NCI-H2196 (cell line): Measurements from ENCODE around the gene INTU.
"Not testable (repeated sequence)": the region's sequence is repeated elsewhere in the genome, so short reads cannot be mapped to it uniquely, and the experiment has no call there.

Experiments used
- DNase-seq: peaks from one replicate; lab custom pipeline; 2025; ENCODE audit not compliant: unreplicated experiment; lab: John Stamatoyannopoulos, UW

Gene INTU

DNA sequence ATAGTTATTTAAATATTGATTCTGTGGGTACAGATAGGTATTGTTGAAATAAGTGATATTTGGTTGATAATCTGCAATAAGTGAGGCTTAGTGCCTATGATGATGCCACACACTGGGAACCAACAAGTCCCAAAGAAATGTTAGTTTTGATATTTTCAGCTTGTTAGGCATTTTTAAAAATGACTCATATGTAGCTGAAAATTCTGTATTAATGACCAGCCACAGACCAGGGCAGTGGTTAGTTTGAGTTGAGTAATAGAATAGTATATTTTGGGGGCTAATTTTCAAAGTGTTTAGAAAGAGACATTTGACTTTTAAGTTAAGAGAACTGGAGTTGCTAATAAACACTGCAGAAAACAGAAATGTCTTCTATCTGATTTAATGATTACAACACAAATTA is 9.4 kb downstream of the INTU start:
- no peak for DNase-seq

DNA sequence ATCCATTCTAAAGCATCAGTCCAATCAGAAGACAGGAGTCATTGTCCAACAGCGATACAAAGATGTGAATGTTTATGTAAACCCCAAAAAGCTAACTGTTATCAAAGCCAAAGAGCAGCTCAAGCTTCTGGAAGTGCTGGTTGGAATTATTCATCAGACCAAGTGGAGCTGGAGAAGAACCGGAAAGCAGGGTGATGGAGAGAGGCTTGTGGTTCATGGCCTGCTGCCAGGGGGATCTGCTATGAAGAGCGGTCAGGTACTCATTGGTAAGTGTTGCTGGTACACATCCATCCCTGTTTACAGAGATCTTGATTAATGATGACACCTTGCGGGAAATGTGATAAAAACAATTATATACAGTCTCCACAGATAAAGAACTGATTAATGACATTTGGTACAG is 11.0 kb downstream of the INTU start:
- DNase-seq: no peak

DNA sequence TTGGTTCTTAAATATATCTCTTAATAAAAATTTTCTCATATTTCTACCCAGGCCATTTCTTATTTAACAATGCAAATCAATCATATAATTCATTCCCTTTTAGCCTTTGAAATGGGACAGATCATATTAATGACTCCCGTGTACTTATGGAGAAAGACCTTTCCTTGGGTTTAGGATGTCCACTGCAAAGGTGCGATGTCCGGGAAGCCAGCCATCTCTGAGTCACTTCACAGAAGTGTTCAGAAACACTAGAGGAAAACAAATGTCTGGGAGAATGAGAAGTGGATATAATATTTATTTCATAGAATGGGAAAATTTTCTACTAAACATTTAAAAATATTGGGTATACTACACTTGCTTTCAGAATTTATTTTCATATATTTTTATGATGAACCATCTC is 15.3 kb downstream of the INTU start:
- no peak for DNase-seq

DNA sequence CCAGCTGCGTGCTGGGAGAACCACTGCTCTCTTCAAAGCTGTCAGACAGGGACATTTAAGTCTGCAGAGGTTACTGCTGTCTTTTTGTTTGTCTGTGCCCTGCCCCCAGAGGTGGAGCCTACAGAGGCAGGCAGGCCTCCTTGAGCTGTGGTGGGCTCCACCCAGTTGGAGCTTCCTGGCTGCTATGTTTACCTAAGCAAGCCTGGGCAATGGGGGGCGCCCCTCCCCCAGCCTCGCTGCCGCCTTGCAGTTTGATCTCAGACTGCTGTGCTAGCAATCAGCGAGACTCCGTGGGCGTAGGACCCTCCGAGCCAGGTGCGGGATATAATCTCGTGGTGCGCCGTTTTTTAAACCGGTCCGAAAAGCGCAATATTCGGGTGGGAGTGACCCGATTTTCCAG is 22.8 kb downstream of the INTU start:
- not testable (repeated sequence) for DNase-seq

DNA sequence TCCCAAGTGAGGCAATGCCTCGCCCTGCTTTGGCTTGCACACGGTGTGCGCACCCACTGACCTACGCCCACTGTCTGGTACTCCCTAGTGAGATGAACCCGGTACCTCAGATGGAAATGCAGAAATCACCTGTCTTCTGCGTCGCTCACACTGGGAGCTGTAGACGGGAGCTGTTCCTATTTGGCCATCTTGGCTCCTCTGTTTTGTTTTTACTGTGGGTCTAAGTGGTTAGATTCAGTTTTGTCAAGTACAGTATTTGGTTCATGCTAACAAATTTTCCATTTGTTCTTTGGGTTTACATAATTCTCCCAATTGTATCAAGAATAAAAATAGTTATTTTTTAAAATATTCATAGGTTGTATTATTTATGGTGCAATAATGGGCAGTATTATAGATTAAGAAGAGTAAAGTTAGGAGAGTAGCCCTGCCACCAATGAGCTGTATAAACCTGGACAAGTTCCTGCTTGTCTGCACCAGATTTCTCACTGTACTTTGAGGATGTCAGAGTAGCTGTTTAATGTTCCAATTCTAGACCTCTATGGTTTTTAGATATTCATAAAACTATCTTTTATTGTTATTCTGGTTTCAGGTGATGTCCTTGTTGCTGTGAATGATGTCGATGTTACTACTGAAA is 23.4 kb downstream of the INTU start:
- DNase-seq: no peak

DNA sequence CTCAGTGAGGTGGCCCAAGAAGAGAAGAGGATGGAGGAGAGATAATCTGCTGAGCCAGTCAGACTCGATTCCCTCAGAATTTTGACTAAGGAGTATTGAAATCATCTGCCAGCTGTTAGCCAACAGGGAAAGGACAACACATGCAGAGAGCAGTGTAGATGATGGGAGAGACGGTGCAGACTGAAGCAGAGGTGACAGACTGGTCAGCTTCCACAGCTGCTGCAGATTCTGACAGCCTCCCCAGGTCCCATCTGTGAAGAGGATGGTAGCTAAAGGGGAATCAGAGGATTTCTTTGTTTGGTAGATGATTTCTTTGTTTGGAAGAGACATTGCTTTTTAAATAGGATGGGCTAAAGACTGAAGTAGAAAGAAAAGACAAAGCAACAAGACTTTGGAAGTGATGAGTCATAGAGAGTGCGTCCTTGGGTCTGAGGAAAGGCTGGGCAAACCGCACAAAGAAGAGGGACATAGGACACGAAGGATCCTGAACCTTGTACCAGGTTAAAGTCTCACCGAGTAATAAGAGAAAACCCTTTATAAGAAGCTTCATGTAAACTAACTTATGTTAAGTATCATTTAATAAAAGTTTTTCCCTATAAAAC is 27.6 kb downstream of the INTU start:
- no peak for DNase-seq

DNA sequence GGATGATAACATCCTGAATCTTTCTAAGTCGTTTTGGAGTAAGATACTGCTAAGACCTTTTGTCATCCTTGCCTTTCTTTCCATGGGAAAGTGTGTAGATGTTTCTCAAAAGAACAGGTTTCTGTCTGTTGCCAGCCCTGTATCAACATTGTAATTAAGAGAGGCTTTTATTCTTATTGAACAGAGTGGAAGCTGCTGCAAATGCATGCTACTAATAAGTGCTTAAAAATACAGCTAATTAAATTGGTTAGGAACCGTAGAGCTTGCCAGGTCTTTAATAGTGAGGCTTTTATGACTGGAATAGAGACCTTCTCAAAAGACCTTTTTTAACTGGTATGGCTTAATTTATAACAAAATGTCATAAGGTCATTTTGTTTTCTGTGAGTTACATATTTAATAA is 34.4 kb downstream of the INTU start:
- DNase-seq: no peak

DNA sequence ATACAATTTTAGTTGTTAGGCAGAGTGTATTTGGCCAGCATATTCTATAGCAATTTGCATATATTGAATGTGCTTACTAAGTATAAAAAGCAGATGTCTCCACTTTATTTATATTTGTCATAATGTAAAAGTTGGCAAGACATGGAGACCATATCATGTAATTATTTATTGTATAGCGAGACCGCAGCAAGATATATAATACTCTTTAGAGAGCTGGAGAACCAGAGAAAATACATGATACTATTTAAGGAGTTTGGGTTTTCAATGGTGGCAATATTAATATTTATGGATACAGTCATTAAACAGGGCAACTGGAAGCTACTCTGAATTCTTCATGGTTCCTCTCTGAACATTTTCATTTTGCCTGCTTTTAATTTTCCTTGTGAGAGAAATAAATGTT is 35.0 kb downstream of the INTU start:
- DNase-seq: no peak

DNA sequence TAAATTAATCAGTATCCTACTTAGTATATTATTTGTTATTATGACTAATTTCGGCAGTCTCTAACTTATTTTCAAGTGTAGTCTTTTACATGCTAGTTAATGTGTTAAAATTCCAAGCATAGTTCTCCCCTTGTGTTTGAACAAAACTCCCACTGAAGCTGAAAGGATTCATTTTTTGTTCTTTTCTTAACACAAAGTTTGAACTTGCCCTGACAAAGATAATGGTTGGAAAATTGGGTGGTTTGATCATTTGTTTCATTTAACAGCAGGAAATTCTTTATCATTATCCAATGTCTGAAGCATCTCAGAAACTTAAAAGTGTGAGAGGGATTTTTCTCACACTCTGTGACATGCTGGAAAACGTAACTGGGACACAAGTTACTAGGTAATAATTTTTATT is 36.0 kb downstream of the INTU start:
- no peak for DNase-seq

DNA sequence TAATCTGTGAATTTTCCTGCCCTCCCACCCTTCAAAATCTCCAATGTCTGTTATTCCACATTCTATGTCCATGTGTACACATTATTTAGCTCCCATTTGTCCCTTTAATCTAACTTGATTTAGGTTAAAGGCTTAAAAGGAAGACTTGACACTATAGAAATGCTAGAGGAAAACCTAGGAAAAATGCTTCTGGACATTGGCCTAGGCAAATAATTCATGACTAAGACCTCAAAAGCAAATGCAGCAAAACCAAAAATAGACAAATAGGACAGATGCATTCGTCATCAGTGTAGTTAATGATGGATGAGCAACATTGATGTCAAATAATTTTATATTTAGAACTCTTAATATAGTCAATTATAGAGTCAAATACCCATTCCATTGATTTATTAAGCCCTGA is 36.9 kb downstream of the INTU start:
- no peak for DNase-seq

DNA sequence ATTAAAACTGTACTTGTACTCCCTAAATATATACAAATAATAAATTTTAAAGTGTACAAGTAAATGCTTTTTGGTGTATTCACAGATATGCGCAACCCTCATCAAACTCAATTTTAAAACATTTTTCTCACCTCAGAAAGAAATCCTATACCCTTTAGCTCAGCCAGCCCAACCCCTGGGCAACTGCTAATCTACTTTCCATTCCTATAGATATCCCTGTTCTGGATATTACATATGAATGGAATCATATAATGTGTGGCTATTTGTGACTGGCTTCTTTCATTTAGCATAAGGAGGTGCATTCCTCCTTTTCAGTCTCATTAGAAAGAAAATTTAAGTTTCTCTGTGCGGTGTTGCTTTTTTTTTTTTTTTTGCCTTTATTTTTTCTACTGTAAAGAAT is 39.4 kb downstream of the INTU start:
- DNase-seq: no peak

DNA sequence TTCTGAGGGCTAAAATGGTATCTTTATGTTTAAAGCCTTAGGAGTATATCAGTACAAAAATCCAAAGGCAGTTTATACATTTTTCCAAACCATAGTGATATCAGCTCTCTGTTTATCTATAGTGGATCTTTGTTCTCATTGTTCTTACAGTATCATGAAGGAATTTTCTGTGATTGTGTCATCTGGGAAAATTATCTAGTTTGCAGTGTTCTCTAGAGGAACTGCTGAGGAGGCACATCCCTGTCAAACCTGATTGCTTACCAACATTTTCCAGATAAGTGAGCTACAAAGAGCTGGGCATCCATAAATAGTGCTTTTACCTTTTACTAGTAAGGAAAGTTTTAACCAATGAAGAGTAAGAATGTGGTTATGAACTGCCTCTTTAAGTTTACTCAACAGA is 52.5 kb downstream of the INTU start:
- no peak for DNase-seq

DNA sequence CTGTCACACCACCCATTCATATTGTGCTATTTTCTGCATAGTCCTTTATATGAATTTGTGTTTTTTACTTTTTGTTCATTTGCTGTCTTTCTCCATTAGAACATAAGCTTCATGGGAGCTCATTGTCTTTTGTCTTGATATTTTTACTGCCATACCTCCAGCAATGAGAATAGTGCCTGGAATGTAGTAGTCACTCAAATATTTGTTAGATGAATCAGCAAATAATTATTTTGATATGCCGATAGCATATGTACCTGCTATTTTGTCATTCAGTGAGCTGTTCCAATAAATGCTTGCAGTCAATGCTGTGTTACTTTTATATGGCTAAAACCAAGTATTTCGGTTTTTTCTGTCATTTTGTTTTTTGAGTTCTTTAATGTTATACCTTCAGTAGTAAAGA is 53.9 kb downstream of the INTU start:
- no peak for DNase-seq

DNA sequence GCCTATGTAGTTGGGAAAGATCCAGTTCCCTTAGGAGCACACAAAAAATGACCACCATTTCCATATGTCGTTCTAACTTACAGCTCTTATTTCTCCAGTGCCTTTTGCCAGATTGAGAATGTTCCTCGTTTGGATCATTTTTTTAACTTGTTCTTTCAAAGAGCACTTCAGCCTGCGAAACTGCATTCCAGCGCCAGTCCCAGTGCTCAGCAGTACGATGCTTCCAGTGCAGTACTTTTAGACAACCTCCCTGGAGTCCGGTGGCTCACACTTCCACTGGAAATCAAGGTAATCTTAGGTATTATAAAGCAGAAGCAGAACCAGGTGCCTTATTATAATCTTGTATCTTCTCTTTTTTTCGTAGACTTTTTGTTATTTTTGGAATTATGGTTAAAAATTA is 54.8 kb downstream of the INTU start:
- DNase-seq: no peak

DNA sequence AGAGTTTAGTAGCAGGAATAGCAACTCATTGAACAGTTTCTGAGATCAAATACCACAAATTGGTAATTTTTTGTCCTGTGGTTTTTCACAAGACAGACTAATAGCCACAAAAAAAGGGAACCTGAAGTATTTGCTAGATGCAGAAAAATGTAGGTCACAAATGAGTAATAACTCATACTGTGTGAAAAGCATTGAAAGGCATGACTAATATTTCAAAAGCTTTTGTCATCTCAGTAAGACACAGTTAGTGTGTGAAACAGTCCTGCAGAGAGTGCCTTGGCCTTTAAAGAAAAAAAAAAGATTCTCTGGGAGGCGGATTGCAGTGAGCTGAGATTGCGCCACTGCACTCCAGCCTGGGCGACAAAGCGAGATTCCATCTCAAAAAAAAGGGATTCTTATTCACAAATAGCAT is 66.0 kb downstream of the INTU start:
- DNase-seq: no peak

DNA sequence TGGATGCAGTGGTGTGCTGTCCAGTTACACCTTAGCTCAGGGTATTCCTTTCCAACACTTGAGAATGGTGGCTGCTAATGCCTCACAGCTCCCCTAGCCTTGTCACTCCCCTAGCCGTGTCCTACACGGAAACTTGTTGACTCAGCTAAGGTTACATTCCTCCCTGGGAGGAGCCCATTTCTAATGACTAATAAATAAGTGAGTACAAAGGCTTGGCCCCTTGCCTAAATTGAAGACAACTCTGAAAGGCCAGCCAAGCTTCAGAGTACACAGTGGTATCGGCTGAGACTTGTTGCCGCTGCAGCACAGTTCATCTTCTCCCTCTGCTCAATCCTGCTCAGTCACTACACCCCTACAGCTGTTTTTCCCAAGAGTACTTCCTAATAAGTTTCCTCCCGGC is 76.2 kb downstream of the INTU start:
- DNase-seq: peak; percentile 73

DNA sequence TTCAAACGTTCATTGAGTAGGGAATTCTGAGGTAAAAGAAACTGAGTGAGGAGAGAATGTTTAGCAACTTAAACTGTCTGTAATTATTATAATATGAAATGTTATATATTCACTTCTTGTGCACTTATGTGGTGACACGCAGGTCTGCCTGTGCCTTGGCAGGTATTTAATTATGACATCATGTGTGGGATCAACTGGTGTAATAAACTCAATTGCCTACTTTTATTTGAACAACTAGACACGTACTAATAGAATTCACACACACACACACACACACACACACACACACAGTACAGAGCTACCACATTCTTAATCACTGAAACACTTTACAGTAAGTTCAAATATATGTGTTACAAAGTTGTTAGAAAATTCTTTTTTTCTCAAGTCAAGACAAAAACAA is 76.7 kb downstream of the INTU start:
- DNase-seq: peak; percentile 1

DNA sequence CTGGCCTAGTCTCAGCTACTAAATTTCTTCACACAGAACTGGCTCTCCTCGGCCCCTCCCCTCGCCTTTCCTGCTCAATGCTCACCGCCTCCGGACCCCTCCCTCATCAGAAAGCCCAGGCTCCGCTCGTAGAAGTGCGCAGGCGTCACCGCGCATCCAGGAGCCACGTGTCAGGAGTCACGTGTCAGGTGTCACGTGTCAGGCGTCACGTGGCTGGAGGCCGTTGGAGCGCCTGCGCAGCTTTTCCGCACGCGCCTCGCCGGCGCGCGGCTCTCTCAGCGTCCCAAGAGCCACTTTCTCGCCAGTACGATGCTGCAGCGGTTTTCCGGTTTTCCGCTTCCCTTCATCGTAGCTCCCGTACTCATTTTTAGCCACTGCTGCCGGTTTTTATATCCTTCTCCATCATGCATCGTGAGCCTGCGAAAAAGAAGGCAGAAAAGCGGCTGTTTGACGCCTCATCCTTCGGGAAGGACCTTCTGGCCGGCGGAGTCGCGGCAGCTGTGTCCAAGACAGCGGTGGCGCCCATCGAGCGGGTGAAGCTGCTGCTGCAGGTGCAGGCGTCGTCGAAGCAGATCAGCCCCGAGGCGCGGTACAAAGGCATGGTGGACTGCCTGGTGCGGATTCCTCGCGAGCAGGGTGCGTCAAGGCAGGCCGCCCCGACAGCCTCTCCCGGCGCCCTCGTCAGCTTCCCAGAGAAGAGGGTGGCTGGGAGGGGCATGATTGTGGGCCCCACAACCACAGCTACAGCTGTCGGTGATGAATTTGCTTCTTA is 97.6 kb downstream of the INTU start, which contains the start of gene SLC25A31:
Gene SLC25A31 (plus strand): TSS at position 259 of the 772 bp plus-strand sequence. CDS start 146 bp downstream, at position 405.
- no peak for DNase-seq

DNA sequence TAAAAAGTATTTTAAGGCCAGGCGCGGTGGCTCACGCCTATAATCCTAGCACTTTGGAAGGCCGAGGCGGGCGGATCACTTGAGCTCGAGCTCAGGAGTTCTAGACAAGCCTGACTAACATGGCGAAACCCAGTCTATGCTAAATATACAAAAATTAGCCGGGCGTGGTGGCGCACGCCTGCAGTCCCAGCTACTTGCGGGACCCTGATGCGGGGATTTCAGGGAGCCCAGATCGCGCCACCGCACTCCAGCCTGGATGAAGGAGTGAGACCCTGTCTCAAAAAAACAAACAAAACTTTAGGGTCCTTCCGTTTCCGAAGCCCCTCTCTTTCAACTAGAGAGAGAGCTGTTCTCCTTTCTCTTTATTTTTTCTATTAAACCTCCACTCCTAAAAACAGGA is 98.6 kb downstream of the INTU start:
- DNase-seq: no peak

DNA sequence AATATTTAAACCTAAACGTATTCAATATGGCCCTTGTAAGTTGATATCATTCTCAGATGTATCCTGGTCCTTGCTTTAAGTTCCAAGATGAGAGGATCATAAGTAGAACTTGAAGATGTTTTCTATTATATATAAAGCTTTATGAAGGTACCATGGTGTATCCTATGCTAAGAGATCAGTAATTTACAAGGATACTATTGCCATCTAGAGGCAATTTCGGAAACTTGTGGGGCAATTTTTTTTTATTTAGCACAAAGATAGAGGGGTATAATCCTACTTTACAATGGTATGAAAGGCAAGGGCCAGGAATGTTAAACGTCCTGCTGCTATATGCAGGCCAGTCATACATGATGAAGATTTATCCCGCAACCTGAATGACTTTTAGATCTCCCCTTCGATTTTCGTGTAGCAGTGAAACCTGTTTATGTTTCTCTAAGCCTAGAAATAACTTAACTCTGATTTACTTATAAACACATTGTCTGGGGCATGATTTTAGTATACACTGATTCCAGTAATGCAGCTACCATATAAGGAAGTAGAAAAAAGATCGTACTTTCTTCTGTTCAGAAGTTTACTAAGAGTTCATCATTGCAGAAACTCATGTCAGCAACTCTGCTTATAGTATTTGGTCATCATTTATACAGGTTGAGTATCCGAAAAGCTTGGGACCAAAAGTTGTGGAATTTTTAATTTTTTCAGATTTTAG is 100.0 kb downstream of the INTU start:
- DNase-seq: peak; percentile 22

DNA sequence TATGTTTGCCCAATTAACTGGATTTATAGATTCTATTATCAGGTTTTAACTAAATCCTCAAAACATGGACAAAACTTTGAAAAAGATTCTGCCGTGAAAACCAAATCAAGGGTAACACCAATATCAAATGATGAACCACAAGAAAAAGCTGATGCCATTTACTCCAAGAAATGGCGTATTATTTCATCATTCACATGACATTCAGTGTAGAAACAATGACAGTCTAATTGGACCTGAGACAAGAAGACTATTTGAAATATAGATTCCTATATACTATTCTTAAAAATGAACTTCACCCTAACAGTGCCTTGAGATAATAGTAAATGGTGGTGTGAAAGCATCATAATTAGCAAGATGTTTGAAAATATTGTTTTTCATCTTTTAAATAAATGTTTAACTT is 102.2 kb downstream of the INTU start:
- DNase-seq: no peak

DNA sequence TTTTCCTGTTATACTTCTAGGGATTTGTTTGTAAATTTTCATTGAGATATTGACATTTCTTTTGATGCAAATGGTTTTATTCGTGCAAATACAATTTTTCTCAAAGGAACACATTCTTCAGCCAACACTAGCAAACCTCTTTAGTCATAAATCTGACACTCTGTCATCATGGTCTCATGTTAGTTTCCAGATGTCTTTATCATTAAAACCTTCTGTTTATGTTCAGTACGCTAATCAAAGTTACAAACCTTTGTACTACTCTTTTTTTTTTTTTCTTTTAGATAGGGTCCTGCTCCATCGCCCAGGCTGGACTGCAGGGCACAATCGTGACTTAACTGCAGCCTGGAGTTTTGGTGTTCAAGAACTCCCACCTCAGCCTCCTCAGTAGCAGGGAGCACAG is 104.5 kb downstream of the INTU start:
- no peak for DNase-seq
